CD4-positive, alpha-beta T cell (primary cell): ENCODE data around the gene FGGY. TPM values are rescaled to one million over a fixed set of nuclear protein-coding genes. Genes with fewer than 3 reads are reported as not detected.

Source experiments
- ATAC-seq: fragments of 200-7000 bp; cut with Tn5 transposase; one replicate; pipeline ENCODE4 v1.10.0; 2022; ENCODE audit warnings: mild to moderate bottlenecking; ENCODE audit not compliant: poor library complexity
- CTCF ChIA-PET: fragments of 350-600 bp; sonication (Branson Sonifier 250); formaldehyde crosslinking; loops from one replicate; lab custom pipeline; 2021; ENCODE audit warnings: antibody characterized with exemption, inconsistent platforms; lab: Charles Lee
- POLR2A ChIA-PET: fragments of 350-600 bp; sonication (Branson Sonifier 250); formaldehyde crosslinking; loops from one replicate; lab custom pipeline; 2021; ENCODE audit warnings: antibody characterized with exemption, inconsistent platforms; lab: Charles Lee
- DNase-seq, 14 experiments: peaks; one replicate each; pipeline ENCODE4 v3.0.0-alpha.2; 2013 to 2020; ENCODE audit warnings: mixed read lengths in 2 of 14
- H3K27ac ChIP-seq, 2 donors: one replicate each; pipeline versions ENCODE4 v1.5.1 to v1.7.0; 2013; ENCODE audit warnings: low read length in 2 of 2, low read depth in 1 of 2, mild to moderate bottlenecking in 1 of 2
- H3K27me3 ChIP-seq, 2 experiments: 1 replicate in 1 of 2; 2 replicates in 1 of 2; pipeline versions ENCODE4 v1.6.1 to v1.7.0; 2013; ENCODE audit warnings: low read length in 2 of 2, control low read depth in 1 of 2, mild to moderate bottlenecking in 1 of 2, moderate library complexity in 1 of 2; ENCODE audit not compliant: insufficient read depth in 2 of 2, control insufficient read depth in 1 of 2
- H3K36me3 ChIP-seq: one replicate; pipeline ENCODE4 v1.6.1; 2013; ENCODE audit warnings: low read length, control low read depth; ENCODE audit not compliant: insufficient read depth
- H3K4me1 ChIP-seq: one replicate; pipeline ENCODE4 v1.6.1; 2013; ENCODE audit warnings: low read length, control low read depth; ENCODE audit not compliant: insufficient read depth
- H3K4me3 ChIP-seq: one replicate; pipeline ENCODE4 v1.5.1; 2013; ENCODE audit warnings: mild to moderate bottlenecking, low read length, moderate library complexity
- H3K9me3 ChIP-seq, 2 experiments: 1 replicate in 1 of 2; 2 replicates in 1 of 2; pipeline versions ENCODE4 v1.6.1 to v1.7.0; 2013; ENCODE audit warnings: low read length in 2 of 2, mild to moderate bottlenecking in 2 of 2, control low read depth in 1 of 2, moderate library complexity in 1 of 2; ENCODE audit not compliant: control insufficient read depth in 1 of 2, insufficient read depth in 1 of 2
- H3K27ac Mint-ChIP-seq: one replicate; pipeline ENCODE4 v1.8.0; 2020; ENCODE audit warnings: mixed read lengths
- H3K27me3 Mint-ChIP-seq: one replicate; pipeline ENCODE4 v1.8.0; 2021; ENCODE audit warnings: mixed read lengths
- H3K36me3 Mint-ChIP-seq: one replicate; pipeline ENCODE4 v1.8.0; 2021; ENCODE audit warnings: low read depth, mixed read lengths
- H3K4me1 Mint-ChIP-seq: one replicate; pipeline ENCODE4 v1.8.0; 2021; ENCODE audit warnings: low read depth, mixed read lengths
- H3K4me3 Mint-ChIP-seq: one replicate; pipeline ENCODE4 v1.8.0; 2020; ENCODE audit warnings: mild to moderate bottlenecking, mixed read lengths
- H3K9me3 Mint-ChIP-seq: one replicate; pipeline ENCODE4 v1.8.0; 2020; ENCODE audit warnings: mixed read lengths
- intact Hi-C, 2 experiments: fragments of 100-400 bp; cut with DNase I in 1 of 2; cut with micrococcal nuclease in 1 of 2; formaldehyde crosslinking; loops; one replicate each; pipeline versions ENCODE4 v1.15.1 to v1.9.0; 2023 to 2025; cut with DNase I, micrococcal nuclease
- total RNA-seq, 174 experiments: library from RNA in 2 of 174; stranded (reverse) in 2 of 174; gene quantifications; one replicate each; pipeline ENCODE4 v1.2.3 and lab custom pipeline; 2021 to 2026
- TF ChIP-seq, protein P1 (sequence below): fragments of 200-600 bp; IDR thresholded peaks from one replicate; pipeline ENCODE4 v1.8.0; 2022; ENCODE audit warnings: antibody characterized with exemption, mild to moderate bottlenecking

Gene FGGY
- total RNA-seq, 2 experiments from 2014 or later, result 9.5 to 10.0 TPM

DNA sequence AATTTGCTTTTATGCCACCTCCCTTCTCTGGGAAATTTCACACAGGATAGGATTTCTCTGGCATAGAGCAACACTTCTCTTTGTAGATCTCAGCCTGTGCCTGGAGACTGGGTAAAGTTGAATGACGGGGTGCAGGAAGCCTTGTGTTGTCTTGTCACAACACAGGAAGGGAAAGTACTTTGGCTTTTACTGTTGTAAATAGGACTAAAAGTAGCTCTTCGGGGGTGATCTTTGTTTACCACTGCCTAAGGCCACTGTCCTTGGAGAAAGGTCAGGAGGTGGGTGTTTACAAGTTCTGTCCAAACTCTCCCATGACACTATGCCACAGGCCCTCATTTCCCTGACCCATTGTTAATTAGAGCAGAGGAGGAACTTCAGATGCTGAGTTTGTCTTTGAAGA lies 139.7 kb downstream of the FGGY start:
- TF ChIP-seq, protein P1, sequence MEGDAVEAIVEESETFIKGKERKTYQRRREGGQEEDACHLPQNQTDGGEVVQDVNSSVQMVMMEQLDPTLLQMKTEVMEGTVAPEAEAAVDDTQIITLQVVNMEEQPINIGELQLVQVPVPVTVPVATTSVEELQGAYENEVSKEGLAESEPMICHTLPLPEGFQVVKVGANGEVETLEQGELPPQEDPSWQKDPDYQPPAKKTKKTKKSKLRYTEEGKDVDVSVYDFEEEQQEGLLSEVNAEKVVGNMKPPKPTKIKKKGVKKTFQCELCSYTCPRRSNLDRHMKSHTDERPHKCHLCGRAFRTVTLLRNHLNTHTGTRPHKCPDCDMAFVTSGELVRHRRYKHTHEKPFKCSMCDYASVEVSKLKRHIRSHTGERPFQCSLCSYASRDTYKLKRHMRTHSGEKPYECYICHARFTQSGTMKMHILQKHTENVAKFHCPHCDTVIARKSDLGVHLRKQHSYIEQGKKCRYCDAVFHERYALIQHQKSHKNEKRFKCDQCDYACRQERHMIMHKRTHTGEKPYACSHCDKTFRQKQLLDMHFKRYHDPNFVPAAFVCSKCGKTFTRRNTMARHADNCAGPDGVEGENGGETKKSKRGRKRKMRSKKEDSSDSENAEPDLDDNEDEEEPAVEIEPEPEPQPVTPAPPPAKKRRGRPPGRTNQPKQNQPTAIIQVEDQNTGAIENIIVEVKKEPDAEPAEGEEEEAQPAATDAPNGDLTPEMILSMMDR, result no peak
- no peak overlapping the region for H3K27ac ChIP-seq
- no peaks in the 10 kb centered on the region for H3K27me3 Mint-ChIP-seq
- no peak for DNase-seq
- ChIA-PET CTCF (no interaction called here), POLR2A (no interaction called here)
- no peaks in the 10 kb centered on the region for H3K4me1 ChIP-seq
- no peaks in the 10 kb centered on the region for H3K36me3 ChIP-seq
- no peaks in the 10 kb centered on the region for H3K27me3 ChIP-seq
- no peaks in the 10 kb centered on the region for H3K9me3 ChIP-seq
- no peak overlapping the region for H3K4me3 ChIP-seq
- H3K4me3 Mint-ChIP-seq, result no peak overlapping the region
- H3K9me3 Mint-ChIP-seq, result no peaks in the 10 kb centered on the region
- no peak for ATAC-seq
- intact Hi-C loops, result no loop called here
- no peaks in the 10 kb centered on the region for H3K36me3 Mint-ChIP-seq
- H3K27ac Mint-ChIP-seq, result no peak overlapping the region
- H3K4me1 Mint-ChIP-seq, result no peaks in the 10 kb centered on the region

DNA sequence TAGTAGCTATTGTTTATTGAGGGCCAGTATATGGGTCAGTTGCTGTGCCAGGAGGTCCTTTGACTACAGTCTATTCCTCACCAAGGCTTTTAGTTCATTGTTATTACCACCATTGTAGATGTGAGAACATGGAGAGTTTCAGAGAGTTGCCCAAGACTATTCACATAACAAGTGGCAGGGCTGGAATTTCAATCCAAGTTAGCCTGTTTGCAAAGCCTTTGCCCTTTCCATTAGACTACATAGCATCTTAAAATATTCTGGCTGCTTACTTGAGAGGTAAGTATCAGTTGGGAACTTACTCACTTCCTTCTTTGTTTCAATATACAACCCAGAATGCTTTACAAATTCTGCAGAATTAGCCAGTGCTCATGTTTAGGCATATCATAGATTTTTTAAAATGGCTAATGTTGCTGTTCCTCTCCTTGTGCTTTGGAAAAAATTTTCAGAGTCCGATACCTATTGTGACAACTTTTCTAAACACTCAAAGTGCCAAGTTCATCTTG lies 141.2 kb downstream of the FGGY start:
- ATAC-seq (no peak), DNase-seq (no peak)
- no peaks in the 10 kb centered on the region for H3K9me3 ChIP-seq
- no peak overlapping the region for H3K27ac Mint-ChIP-seq
- H3K36me3 ChIP-seq, result no peaks in the 10 kb centered on the region
- intact Hi-C loops, result no loop called here
- H3K27me3 Mint-ChIP-seq, result no peaks in the 10 kb centered on the region
- H3K4me3 ChIP-seq, result no peak overlapping the region
- no peaks in the 10 kb centered on the region for H3K4me1 ChIP-seq
- TF ChIP-seq, protein P1, result no peak
- H3K36me3 Mint-ChIP-seq, result no peaks in the 10 kb centered on the region
- no peaks in the 10 kb centered on the region for H3K4me1 Mint-ChIP-seq
- no peaks in the 10 kb centered on the region for H3K27me3 ChIP-seq
- ChIA-PET CTCF (no interaction called here), POLR2A (no interaction called here)
- H3K9me3 Mint-ChIP-seq, result no peaks in the 10 kb centered on the region
- no peak overlapping the region for H3K27ac ChIP-seq
- no peak overlapping the region for H3K4me3 Mint-ChIP-seq

DNA sequence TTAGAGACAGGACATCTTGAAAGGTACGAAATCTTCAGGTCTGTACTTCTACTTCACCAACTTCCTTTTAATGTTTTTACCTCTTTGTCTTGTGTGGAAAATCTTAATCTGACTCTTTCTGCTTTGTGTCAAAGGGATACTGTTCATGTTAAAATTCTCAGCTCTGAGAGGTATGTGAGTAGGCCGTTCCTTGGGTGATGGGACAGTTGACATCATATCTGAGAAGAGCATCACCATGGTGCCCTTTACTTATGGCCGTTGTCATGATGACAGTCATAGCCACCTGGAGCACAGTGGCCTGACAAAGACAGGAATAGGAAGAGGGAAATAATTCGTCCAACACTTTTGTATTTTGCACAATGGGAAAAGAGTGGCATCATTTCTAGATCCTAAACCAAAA lies 145.6 kb downstream of the FGGY start:
- H3K4me3 Mint-ChIP-seq, result no peak overlapping the region
- intact Hi-C loops, result no loop called here

More for the DNA sequence above, 145.6 kb downstream of the FGGY start:
- no peaks in the 10 kb centered on the region for H3K4me1 Mint-ChIP-seq
- ChIA-PET POLR2A (no interaction called here), CTCF (no interaction called here)
- no peak overlapping the region for H3K4me3 ChIP-seq
- no peaks in the 10 kb centered on the region for H3K36me3 ChIP-seq
- no peaks in the 10 kb centered on the region for H3K9me3 ChIP-seq
- H3K9me3 Mint-ChIP-seq, result no peaks in the 10 kb centered on the region
- H3K27me3 ChIP-seq, result no peaks in the 10 kb centered on the region
- no peaks in the 10 kb centered on the region for H3K36me3 Mint-ChIP-seq
- no peak for ATAC-seq
- no peaks in the 10 kb centered on the region for H3K27me3 Mint-ChIP-seq
- TF ChIP-seq, protein P1, result no peak
- H3K27ac Mint-ChIP-seq, result no peak overlapping the region
- DNase-seq, result no peak
- H3K4me1 ChIP-seq, result no peaks in the 10 kb centered on the region
- H3K27ac ChIP-seq, result no peak overlapping the region
